ENCODE data around the gene GRID1. TPM values are rescaled to one million over a fixed set of nuclear protein-coding genes. Genes with fewer than 3 reads are reported as not detected.

GRID1 gene
- total RNA-seq, 4 donors from 2014 or later = 1.4 to 4.9 (median 2.0) TPM

GRCh38 chr10:85767891-85768290, 598.7 kb downstream of the GRID1 start:
- TF ChIP-seq, protein P1, sequence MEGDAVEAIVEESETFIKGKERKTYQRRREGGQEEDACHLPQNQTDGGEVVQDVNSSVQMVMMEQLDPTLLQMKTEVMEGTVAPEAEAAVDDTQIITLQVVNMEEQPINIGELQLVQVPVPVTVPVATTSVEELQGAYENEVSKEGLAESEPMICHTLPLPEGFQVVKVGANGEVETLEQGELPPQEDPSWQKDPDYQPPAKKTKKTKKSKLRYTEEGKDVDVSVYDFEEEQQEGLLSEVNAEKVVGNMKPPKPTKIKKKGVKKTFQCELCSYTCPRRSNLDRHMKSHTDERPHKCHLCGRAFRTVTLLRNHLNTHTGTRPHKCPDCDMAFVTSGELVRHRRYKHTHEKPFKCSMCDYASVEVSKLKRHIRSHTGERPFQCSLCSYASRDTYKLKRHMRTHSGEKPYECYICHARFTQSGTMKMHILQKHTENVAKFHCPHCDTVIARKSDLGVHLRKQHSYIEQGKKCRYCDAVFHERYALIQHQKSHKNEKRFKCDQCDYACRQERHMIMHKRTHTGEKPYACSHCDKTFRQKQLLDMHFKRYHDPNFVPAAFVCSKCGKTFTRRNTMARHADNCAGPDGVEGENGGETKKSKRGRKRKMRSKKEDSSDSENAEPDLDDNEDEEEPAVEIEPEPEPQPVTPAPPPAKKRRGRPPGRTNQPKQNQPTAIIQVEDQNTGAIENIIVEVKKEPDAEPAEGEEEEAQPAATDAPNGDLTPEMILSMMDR (IDR thresholded peaks at IDR 0.05) = no peak
- no peak for TF ChIP-seq POLR2A (IDR thresholded peaks at IDR 0.05)
- DNase-seq (ENCODE audit: low spot score in 2 of 2) = no peak
- no peak overlapping the region for H3K4me3 ChIP-seq (ENCODE audit: low read depth, poor library complexity, severe bottlenecking)
- intact Hi-C loops (cut with DNase I; ENCODE audit: low total_unique reads) = no loop called here
- 54 to 60% methylated on average over 2 of the region's 2 CpGs for WGBS, 2 donors

GRCh38 chr10:85764108-85764507, 602.5 kb downstream of the GRID1 start:
- WGBS, 2 donors = 54 to 57% methylated on average over 2 of the region's 2 CpGs
- intact Hi-C loops (cut with DNase I; ENCODE audit: low total_unique reads) = no loop called here
- no peak overlapping the region for H3K4me3 ChIP-seq (ENCODE audit: low read depth, poor library complexity, severe bottlenecking)
- peak in 1 of 2 donors; percentile 42 for DNase-seq (ENCODE audit: low spot score in 2 of 2)
- TF ChIP-seq, protein P1 (IDR thresholded peaks at IDR 0.05) = no peak
- TF ChIP-seq POLR2A (IDR thresholded peaks at IDR 0.05) = no peak

GRCh38 chr10:85761906-85762445, 604.6 kb downstream of the GRID1 start:
- intact Hi-C loops (cut with DNase I; ENCODE audit: low total_unique reads) = no loop called here
- TF ChIP-seq, protein P1 (IDR thresholded peaks at IDR 0.05) = no peak
- TF ChIP-seq POLR2A (IDR thresholded peaks at IDR 0.05) = no peak
- no peak overlapping the region for H3K4me3 ChIP-seq (ENCODE audit: low read depth, poor library complexity, severe bottlenecking)
- no peak for DNase-seq (ENCODE audit: low spot score in 2 of 2)
- 53 to 64% methylated on average over 3 of the region's 3 CpGs for WGBS, 2 donors

DNA sequence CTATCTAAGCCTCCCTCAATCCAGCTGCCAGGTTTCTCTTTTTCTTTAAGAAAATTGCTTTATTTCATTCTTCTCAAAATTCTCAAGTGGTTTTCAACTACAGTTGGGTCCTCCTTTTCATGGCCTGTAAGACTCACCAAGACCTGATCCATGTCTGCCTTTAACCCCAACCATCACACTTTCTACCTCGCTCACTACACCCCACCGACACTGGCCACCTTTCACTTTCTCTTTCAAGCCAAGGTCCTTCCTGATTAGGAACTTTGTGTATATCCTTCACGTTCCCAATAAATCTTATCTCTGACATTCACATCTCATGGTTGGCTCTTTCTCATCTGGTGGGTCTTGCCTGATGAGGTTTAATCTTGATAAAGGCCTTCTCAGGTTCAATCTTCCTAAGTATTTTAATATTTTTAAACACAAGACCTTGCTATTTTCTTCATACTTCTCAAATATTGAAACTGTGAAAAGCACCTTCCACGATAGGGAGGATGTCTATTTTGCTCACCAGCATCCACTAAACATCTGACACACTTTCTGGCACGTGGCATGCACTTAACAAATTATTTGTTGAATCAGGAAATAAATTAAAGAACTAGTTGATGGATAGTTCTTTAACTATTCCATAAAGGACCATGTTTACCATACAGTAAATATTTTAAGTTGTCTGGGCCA, 624.8 kb downstream of the GRID1 start:
- H3K4me3 ChIP-seq (ENCODE audit: low read depth, poor library complexity, severe bottlenecking) = no peak overlapping the region
- TF ChIP-seq POLR2A (IDR thresholded peaks at IDR 0.05) = no peak
- TF ChIP-seq, protein P1 (IDR thresholded peaks at IDR 0.05) = no peak
- intact Hi-C loops (cut with DNase I; ENCODE audit: low total_unique reads) = no loop called here
- 81 to 85% methylated on average over 5 of the region's 5 CpGs for WGBS, 2 donors
- DNase-seq (ENCODE audit: low spot score in 2 of 2) = no peak

DNA sequence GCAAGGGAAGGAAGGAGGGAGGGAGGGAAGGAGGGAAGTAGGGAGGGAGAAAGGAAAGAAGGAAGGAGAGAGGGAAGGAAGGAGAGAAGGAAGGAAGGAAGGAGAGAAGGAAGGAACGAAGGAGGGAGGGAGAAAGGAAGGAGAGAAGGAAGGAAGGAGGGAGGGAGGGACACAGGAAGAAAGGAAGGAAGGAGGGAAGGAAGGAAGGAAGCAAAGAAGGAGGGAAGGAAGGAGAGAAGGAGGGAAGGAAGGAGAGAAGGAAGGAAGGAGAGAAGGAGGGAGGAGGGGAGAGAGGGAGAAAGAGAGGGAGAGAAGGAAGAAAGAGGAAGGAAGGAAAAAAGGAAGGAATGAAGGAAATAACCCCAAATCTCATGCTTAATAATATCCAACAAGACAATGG, 630.6 kb downstream of the GRID1 start:
- no peak for TF ChIP-seq POLR2A (IDR thresholded peaks at IDR 0.05)
- TF ChIP-seq, protein P1 (IDR thresholded peaks at IDR 0.05) = no peak
- intact Hi-C loops (cut with DNase I; ENCODE audit: low total_unique reads) = no loop called here
- no peak overlapping the region for H3K4me3 ChIP-seq (ENCODE audit: low read depth, poor library complexity, severe bottlenecking)
- DNase-seq (ENCODE audit: low spot score in 2 of 2) = no peak
- 84 to 92% methylated on average over 1 of the region's 1 CpG for WGBS, 2 donors

Measured in lower leg skin (tissue), 4 donors.